NCI-H2196 (cell line): ENCODE data around the gene MOB2.
"Not testable (repeated sequence)": the region's sequence is repeated elsewhere in the genome, so short reads cannot be mapped to it uniquely, and the experiment has no call there.

Experiments
- DNase-seq: peaks from one replicate; lab custom pipeline; 2025; ENCODE audit not compliant: unreplicated experiment; lab: John Stamatoyannopoulos, UW

MOB2 gene

DNA sequence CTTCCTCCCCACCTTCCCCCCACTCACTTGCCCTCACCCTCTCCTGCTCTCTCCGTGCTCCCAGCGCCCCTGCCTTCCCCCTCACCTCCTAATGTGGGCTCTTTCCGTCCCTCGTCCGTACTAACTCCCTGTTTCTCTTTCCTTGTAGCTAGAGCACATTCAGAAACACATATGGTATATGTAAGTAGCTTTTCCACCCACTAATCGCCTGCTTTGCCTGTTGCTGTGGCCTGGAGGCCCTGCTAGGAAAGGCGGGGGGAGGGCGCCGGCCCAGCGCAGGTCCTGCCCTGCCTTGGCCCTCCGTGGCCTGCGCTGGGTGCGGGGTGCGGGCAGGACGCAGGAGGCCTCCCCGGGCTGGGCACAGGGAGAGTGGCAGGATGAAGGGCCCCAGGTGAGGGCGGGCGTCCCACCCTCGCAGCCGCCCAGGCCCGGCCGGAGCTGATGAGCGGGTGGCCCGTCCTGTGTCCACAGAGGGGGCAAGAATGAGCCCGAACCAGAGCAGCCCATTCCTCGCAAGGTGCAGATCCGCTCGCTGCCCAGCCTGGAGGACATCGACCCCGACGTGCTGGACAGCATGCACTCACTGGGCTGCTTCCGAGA lies 41.7 kb downstream of the MOB2 start:
- no peak for DNase-seq

DNA sequence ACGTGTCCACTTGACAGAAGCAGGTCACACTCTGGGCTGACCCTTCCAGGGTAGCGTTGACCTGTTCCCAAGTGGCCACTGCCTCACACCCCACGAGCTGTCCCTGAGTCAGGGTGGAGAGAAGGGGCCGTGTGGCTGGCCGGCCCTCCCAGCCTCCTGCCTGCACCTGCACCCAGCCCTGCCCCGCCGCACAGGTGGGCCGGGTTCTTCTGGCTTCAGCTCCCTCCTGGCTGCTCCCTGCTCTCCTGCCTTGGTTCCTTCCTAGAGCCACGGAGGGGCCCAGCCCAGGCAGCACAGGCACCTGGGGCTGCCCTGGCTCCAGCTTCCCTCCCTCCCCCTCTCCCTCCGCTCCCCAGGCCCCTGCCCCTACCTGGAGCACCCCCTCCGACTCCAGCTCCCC lies 42.3 kb downstream of the MOB2 start:
- DNase-seq, result no peak

DNA sequence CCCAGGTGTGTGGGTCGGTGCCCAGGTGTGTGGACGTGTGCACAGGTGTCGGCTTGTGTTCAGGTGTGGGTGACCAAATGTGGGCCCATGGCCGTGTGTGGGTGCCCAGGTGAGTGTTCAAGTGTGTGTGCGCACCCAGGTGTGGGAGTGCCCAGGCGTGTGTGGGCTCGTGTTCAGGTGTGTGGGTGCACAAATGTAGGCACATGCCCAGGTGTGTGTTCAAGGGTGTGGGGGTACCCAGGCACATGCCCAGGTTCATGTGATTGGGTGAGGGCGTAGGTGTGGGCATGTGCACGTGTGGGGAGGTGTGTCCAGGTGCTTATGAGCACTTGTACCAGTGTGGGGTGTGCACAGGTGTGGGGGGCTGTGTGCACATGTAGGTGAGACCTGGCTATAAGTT lies 42.8 kb downstream of the MOB2 start:
- no peak for DNase-seq

DNA sequence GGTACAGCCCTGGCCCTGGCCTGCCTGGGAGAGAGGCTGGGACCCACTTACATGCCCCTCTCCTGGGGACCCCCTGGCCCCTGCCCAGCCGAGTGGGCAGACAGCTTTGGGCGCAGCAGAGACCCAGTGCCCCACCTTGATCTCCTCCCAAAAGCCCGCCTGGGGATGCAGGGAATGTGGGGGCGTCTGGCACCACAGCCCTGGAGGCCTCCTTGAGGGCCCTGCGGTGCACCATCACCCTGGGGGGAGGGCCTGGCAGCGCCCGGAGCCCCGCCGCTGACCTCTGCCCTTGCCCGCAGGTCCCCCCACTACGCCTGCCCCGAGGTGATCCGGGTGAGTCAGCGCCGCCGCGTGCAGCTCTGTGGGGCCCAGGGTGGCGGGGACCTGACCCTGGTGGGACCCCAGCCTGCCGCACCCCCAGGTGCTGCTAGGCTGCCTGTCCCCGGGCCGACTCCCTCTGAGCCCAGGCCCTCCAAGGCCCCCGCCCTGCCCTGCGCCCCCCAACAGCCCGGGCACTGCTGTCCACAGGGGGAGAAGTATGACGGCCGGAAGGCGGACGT lies 43.7 kb downstream of the MOB2 start:
- DNase-seq, result no peak

DNA sequence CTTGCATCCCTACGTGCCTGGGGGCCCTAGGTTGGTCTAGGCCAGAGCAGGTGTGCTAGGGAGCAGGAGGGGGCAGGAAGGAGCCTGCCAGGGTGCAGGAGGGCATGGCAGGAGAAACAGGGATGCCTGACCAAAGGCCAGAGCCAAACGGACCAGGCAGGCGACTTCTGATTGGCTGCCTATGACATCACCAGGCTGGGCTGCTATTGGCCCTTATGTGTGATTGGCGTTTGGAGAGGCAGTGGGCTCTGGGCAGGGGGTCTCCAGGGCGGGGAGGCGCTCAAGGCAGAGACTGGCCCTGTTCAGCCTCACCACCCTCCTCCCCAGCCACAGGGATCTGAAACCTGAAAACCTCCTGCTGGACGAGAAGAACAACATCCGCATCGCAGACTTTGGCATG lies 44.4 kb downstream of the MOB2 start:
- no peak for DNase-seq

DNA sequence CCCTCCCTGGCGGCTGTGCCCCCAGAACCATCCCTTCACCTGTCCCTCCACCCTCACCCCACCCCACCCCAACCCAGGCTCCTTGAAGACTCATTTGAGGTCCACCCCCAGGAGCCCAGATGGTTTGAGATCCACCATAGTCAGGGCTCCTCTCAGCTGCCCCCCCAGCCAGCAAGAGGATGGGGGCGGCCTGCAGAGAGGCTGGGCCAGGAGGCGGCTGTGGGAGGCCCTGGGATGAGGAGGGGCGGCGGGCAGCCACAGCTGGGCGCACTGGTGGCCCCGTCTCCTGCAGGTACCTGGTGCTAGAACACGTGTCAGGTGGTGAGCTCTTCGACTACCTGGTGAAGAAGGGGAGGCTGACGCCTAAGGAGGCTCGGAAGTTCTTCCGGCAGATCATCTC lies 46.1 kb downstream of the MOB2 start:
- DNase-seq, result no peak

DNA sequence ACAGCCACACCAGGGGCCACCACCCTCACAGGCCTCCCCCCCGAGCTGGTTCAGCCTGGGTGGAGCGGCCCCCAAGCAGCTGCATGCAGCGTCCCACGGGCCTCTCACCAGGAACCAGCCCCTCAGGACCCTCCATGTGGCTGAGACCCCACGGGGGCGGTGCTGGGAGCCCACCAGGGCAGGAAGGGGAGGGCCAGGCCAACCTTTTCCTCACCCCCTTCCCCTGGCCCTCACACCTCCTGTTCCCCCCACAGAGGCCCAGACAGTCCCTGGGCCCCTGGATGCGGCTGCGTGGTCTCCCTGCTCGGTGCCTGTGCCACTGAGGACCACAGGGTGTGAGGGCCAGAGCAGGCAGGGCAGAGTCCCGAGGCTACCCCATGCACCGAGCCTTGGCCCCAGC lies 46.5 kb downstream of the MOB2 start:
- DNase-seq, result no peak

DNA sequence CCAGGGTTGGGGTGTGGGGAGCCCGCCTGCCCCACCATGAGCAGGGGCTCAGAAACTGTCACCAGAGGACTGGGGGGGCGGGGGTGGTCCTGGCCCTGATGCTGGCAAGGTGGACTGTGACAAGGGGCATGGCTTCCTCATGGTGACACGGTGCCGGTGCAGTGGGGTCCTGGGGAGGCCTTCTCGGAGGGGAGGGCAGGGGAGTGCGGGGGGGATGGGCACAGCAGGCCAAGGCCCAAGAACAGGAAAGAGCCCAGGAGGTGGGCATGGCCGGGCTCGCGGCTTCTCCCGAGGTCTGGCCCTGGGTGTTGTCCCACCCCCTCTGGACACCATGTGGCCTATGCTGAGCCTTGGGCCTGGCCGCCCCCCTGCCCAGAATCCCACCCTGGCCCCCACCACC lies 47.2 kb downstream of the MOB2 start:
- DNase-seq, result no peak

DNA sequence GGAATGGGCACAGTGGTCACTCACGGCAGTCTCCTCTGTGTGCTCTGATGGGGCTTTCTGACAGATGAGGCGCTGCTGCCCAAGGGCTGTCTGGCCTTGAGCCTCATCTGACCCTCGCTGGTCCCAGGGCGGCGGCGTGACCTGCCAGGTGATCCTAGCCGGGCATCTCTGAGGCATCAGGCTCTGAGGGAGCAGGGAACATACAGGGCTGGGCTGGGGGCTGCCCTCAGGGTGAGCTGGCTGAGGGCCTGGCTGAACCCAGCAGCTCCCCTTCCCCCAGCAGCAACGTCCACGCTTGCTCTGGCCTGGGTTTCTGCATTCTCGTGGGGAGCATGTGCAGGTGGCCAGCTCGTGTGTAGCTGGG lies 47.6 kb downstream of the MOB2 start:
- no peak for DNase-seq

DNA sequence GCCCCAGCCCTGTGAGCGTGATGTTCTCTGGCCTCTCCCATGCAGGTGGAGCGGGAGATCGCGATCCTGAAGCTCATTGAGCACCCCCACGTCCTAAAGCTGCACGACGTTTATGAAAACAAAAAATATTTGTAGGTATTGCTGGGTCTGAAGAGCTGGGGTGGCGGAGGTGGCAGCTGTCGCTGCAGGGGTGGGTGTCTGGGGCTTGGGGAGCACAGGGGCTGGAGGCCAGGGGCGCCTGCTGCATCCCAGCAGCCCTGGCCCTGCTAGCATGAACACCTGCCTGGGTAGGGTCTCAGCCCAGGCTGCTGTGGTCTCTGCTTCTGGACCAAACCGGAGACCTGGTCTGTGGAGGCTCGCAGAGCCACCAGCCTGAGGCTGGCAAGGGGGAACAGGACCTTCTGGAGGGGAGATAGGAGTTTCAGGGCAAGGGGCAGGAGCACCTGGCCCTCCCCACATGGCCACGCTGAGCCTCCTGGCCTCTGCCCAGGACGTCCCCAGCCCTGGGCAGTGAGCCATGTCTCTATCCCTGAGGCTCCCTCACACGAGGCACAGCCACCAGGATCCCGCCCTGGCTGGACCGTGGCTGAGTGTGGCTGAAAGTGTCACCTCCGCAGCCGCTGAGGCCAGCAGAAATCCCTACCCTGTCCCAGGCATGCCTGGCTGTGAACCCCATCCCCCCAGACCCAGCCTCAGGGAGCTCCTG lies 48.2 kb downstream of the MOB2 start:
- no peak for DNase-seq

DNA sequence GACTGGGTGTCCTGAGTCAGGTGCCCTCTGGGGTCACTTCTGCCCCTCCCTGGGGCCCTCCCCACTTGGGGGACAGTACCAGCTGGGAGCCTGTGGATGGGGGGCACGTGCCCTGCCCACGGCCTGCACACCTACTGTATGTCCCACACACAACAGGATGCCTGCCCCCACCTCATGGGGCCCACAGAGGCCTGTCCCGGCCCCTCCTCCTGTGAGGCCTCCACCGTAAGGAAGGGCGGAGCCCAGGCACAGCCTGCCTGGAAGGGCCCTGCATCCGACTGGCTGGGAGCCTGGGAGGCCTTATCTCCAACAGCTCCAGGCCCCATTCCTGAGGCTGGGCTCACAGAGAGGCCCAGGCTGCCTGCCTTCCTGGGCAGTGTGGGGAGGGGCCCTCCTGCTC lies 49.1 kb downstream of the MOB2 start:
- no peak for DNase-seq

DNA sequence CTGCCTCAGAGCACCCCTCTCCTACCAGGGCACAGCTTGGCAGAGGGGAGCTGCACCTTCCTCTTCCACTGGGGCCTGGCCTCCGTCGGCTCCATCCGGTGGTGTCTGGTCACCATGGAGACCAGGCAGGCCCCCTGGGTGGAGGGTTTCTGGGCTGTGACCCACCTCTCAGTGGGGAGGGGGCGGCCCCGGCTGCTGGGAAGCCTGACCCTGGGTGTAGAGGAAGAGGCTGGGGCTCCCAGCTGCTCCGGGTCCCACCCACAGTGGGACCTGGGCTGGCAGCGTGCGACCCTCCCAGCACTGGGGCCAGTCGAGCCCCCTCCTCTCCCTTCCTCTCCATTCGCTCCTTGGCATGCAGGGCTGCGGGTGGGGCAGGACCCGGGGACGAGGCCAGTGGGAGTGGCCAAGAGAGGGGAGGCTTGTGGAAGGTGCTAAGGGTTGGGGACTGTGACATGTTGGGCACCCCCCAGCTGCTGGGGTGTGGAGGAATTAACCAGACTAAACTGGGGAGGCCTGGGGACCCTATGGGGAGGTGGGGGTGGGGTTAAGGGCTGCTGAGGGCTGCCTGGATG lies 50.0 kb downstream of the MOB2 start:
- DNase-seq, result no peak

DNA sequence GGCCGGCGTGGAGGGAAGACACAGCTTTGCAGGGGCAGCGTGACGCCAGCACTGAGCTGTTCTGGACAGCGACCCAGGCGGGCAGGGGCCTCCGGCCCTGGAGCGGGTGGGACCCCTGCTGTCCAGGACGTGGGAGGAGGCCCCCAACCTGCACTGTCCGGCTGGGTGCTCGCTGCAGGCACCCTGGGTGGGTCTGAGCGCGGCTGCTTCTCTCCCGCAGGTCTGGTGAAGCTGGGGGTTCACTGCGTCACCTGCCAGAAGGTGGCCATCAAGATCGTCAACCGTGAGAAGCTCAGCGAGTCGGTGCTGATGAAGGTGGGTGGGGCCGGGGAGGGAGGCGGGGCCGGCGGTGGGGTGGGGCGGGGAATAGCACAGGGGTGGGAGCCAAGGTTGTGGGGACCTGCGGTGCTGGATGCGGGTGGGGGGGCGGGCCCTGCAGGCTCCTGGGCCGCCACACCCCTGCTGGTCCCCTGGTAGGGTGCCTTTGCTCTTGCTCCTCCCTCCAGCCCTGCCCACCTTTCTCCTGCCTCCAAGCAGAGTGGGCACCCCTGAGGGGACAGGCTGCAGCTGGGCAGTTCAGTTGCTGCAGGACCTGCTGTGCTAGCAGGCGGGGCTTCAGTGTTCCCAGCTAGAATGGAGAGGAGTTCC lies 50.6 kb downstream of the MOB2 start:
- DNase-seq, result no peak

DNA sequence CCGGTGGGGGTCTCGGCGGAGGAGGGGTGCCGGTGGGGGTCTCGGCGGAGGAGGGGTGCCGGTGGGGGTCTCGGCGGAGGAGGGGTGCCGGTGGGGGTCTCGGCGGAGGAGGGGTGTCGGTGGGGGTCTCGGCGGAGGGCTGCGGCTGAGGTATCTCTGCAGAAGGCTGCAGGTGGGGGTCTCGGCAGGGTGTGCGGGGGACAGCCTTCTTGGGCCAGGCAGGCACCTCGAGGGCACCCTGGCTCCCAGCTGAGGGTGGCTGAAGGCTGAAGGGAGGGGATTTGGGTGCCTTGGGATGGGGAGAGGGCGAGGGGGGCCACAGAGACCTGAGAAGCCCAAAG lies 51.1 kb downstream of the MOB2 start:
- DNase-seq, result not testable (repeated sequence)

DNA sequence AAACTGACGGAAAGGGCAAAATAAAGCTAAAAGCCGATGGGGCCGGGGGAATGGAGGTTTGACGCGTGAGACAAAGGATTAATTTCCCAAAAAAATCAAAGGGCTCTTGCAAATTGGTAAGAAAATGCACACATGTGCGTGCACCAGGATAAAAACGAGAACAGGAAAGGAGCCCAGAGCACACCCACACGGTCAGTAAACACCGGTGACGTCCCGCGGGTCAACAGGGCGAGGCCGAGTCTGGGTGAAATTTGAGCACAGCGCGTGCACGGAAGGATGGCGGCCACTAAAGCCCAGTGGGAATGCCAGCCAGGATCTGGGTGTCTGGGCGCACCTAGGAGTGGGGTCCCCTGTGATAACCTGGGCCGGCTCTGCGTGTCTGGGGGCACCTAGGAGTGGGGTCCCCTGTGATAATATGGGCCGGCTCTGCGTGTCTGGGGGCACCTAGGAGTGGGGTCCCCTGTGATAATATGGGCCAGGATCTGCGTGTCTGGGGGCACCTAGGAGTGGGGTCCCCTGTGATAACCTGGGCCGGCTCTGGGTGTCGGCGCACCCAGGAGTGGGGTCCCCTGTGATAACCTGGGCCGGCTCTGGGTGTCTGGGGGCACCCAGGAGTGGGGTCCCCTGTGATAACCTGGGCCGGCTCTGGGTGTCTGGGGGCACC lies 52.5 kb downstream of the MOB2 start:
- no peak for DNase-seq

DNA sequence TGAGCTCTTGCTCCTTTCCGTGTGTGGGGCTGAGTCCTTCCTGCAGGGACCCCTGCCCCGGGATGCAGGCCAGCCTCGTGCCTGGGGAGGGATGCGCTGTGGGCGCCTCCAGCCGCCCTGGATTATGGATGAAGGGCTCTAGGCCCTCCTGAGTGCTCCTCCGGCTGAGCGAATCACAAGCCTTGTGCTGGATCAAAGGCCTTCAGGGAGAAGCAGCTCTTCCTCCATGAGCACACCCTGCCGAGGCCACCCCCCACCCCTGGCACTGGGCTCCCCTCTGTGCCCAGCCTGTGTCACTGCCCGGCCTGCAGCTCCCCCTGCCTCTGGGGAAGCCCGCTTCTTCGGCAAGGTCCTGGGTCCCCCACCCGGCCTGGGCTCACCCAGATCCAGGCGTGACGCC lies 53.0 kb downstream of the MOB2 start:
- DNase-seq, result no peak

DNA sequence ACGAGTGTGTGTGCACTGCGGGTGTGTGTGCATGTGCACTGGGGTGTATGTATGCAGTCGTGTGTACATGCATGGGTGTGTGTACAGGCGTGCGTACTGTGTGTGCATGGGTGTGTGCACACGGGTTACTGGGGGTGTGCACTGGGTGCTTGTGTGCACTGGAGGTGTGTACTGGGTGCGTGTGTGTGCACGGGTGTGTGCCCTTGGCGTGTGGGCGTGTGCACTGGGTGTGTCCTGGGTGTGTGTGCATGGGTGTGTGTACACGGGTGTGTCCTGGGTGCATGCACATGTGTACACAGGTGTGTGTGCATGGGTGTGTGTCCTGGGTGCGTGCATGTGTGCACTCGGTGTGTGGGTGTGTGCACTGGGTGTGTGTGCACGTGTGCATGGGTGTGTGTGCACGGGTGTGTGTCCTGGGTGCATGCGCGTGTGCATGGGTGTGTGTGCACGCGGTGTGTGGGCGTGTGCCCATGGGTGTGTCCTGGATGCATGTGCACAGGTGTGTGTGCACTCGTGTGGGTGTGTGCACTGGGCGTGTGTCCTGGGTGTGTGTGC lies 57.7 kb downstream of the MOB2 start:
- DNase-seq, result no peak

DNA sequence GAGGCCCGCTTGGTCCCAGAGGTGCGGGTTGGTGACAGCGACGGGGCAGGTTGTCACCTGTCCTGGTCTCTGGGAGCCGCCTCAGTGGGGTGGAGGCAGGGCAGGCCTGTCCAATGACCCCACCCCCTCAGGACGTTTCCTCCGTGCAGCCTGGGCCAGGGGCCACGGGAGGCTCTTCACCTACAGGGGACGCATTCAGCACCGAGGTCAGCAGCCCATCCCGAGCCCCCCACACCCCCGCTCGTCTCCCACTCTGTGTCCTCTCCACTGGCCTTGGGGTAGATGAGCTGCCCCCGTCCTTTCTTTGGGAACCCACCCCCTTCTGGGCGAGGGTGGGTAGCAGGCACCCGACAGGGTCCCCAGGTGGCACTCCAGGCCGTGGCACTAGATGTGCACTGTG lies 61.1 kb downstream of the MOB2 start:
- DNase-seq, result no peak

DNA sequence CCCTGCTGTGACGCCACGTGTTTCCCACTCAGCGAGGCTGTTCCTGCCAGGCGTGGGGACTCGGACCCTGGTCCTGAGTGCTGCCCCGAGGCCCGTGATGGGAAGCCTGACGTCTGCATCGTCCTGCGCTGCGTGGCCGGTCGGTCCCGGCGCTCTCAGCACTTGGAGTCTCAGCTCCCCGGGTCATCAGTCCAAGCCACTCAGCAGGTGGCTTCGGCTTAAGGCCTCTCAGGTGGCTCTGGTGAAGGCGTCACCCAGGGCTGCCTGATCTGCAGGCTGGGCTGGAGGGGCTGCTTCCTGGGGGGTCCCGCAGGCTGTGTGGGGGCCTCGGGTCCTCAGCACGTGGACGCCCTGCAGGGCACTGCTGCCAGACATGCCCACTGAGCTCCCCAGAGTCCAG lies 61.6 kb downstream of the MOB2 start:
- no peak for DNase-seq

DNA sequence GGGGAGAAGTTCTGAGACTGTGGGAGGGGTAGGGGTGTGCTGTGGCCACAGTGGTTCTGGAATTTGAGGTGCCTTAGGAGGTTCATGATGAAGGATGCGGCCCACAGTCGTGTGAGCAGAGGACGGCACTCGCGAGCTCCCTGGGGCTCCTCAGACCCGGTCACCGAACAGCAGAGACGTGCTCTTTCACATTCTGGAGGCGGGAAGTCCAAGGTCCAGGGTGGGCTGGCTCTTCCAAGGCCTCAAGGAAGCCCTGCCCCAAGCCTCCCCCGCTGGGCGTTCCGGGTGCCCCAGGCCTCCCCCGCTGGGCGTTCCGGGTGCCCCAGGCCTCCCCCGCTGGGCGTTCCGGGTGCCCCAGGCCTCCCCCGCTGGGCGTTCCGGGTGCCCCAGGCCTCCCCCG lies 63.2 kb downstream of the MOB2 start:
- not testable (repeated sequence) for DNase-seq

DNA sequence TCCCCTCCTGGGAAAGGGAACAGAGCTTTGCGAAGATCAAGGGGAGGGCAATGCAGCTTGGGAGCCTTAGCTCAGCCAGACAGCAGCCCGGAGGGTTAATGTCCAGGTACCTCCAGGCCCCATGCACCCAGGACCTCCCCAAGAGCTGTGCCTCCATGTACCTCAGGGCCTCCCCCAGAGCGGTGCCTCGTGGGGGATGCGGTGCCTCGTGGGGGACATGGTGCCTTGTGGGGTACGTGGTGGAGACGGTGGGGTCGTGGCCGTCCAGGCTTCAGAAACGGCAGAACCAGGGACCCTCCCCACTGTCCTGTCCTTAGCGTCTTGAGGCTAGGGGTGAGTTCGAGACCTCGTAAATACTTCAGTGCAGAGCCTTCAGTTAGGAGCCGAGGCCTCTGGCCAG lies 63.6 kb downstream of the MOB2 start:
- DNase-seq, result no peak
